HEK293 (cell line): Measurements from ENCODE around the gene PRKAR2B.

Experiments used
- CTCF ChIA-PET: fragments of 350-600 bp; formaldehyde crosslinking; extraction: SDS; loops from one replicate; lab custom pipeline; 2021; ENCODE audit warnings: antibody characterized with exemption; lab: Yijun Ruan, JAX
- POLR2A ChIA-PET: fragments of 300-600 bp; formaldehyde crosslinking; extraction: SDS; loops from one replicate; lab custom pipeline; 2020; ENCODE audit warnings: antibody characterized with exemption, inconsistent platforms; lab: Yijun Ruan, JAX
- H3K27ac ChIP-seq: fragments of 200-500 bp; sonication (Bioruptor generic); 2 replicates; pipeline ENCODE4 v1.5.1; 2014; ENCODE audit warnings: low read depth, low read length, control low read depth, inconsistent platforms; ENCODE audit errors: extremely low read depth
- H3K36me3 ChIP-seq, 2 experiments: fragments of 200-500 bp in 1 of 2; sonication (Bioruptor generic) in 1 of 2; 1 replicate in 1 of 2; 2 replicates in 1 of 2; pipeline ENCODE4 v1.5.1; 2014 to 2017; ENCODE audit warnings: inconsistent platforms in 2 of 2, low read length in 2 of 2; ENCODE audit not compliant: control insufficient read depth in 2 of 2, insufficient read depth in 1 of 2
- H3K4me1 ChIP-seq: fragments of 200-500 bp; sonication (Bioruptor generic); 2 replicates; pipeline ENCODE4 v1.5.1; 2014; ENCODE audit warnings: mild to moderate bottlenecking, low read length, inconsistent platforms; ENCODE audit not compliant: control insufficient read depth, insufficient read depth
- H3K4me3 ChIP-seq: 2 replicates; pipeline ENCODE4 v1.5.1; 2011; ENCODE audit warnings: low read depth, mild to moderate bottlenecking, control low read depth, low read length, moderate library complexity
- H3K9me3 ChIP-seq: fragments of 200-500 bp; sonication (Bioruptor generic); 2 replicates; pipeline ENCODE4 v1.5.1; 2014; ENCODE audit warnings: low read depth, low read length, inconsistent platforms; ENCODE audit not compliant: control insufficient read depth, insufficient read depth
- CTCF ChIP-seq: fragments of 450-650 bp; formaldehyde crosslinking; IDR thresholded peaks from 2 replicates; pipeline ENCODE4 v1.5.1; 2016; ENCODE audit warnings: missing biosample characterization, missing genetic modification characterization
- EGR2 ChIP-seq: fragments of 450-650 bp; formaldehyde crosslinking; IDR thresholded peaks from 2 replicates; pipeline ENCODE4 v1.5.1; 2016; ENCODE audit warnings: low read depth, missing biosample characterization, missing genetic modification characterization
- GFI1B ChIP-seq: fragments of 450-650 bp; formaldehyde crosslinking; IDR thresholded peaks from 2 replicates; pipeline ENCODE4 v1.5.1; 2016; ENCODE audit warnings: missing biosample characterization, missing genetic modification characterization
- IKZF3 ChIP-seq: fragments of 450-650 bp; IDR thresholded peaks from 2 replicates; pipeline ENCODE4 v1.5.0; 2018; ENCODE audit warnings: missing biosample characterization, mild to moderate bottlenecking, missing genetic modification characterization, moderate library complexity
- KLF10 ChIP-seq: fragments of 450-650 bp; IDR thresholded peaks from 2 replicates; pipeline ENCODE4 v1.5.1; 2018; ENCODE audit warnings: missing biosample characterization, mild to moderate bottlenecking, missing genetic modification characterization
- KLF16 ChIP-seq: fragments of 450-650 bp; formaldehyde crosslinking; IDR thresholded peaks from 2 replicates; pipeline ENCODE4 v1.5.1; 2017; ENCODE audit warnings: missing biosample characterization, missing genetic modification characterization
- KLF7 ChIP-seq: fragments of 450-650 bp; formaldehyde crosslinking; IDR thresholded peaks from 2 replicates; pipeline ENCODE4 v1.5.1; 2016; ENCODE audit warnings: missing biosample characterization, missing genetic modification characterization, borderline replicate concordance
- KLF9 ChIP-seq: fragments of 450-650 bp; formaldehyde crosslinking; IDR thresholded peaks from 2 replicates; pipeline ENCODE4 v1.5.1; 2016; ENCODE audit warnings: missing biosample characterization, missing genetic modification characterization, low read depth
- PRDM4 ChIP-seq: fragments of 450-650 bp; formaldehyde crosslinking; IDR thresholded peaks from 2 replicates; pipeline ENCODE4 v1.5.1; 2017; ENCODE audit warnings: missing biosample characterization, missing genetic modification characterization
- PRDM6 ChIP-seq: fragments of 450-650 bp; formaldehyde crosslinking; IDR thresholded peaks from 2 replicates; pipeline ENCODE4 v1.5.1; 2017; ENCODE audit warnings: missing biosample characterization, missing genetic modification characterization
- REPIN1 ChIP-seq: fragments of 450-650 bp; formaldehyde crosslinking; IDR thresholded peaks from 2 replicates; pipeline ENCODE4 v1.5.1; 2017; ENCODE audit warnings: missing biosample characterization, missing genetic modification characterization, low read depth
- SP2 ChIP-seq: fragments of 450-650 bp; formaldehyde crosslinking; IDR thresholded peaks from 2 replicates; pipeline ENCODE4 v1.5.1; 2016; ENCODE audit warnings: missing biosample characterization, missing genetic modification characterization
- ZEB2 ChIP-seq: fragments of 450-650 bp; formaldehyde crosslinking; IDR thresholded peaks from 2 replicates; pipeline ENCODE4 v1.5.1; 2016; ENCODE audit warnings: missing biosample characterization, missing genetic modification characterization
- ZFHX2 ChIP-seq: fragments of 450-650 bp; formaldehyde crosslinking; conservative IDR thresholded peaks from 2 replicates; pipeline ENCODE4 v1.5.1; 2016; ENCODE audit warnings: missing biosample characterization, missing genetic modification characterization
- ZFP69B ChIP-seq: fragments of 450-650 bp; formaldehyde crosslinking; IDR thresholded peaks from 2 replicates; pipeline ENCODE4 v1.5.1; 2016; ENCODE audit warnings: missing biosample characterization, missing genetic modification characterization
- ZIC2 ChIP-seq: fragments of 450-650 bp; formaldehyde crosslinking; IDR thresholded peaks from 2 replicates; pipeline ENCODE4 v1.5.1; 2016; ENCODE audit warnings: missing biosample characterization, missing genetic modification characterization
- ZNF10 ChIP-seq: fragments of 450-650 bp; formaldehyde crosslinking; IDR thresholded peaks from 2 replicates; pipeline ENCODE4 v1.5.1; 2017; ENCODE audit warnings: missing biosample characterization, missing genetic modification characterization
- ZNF146 ChIP-seq: fragments of 450-650 bp; formaldehyde crosslinking; IDR thresholded peaks from 2 replicates; pipeline ENCODE4 v1.5.1; 2016; ENCODE audit warnings: missing biosample characterization, missing genetic modification characterization
- ZNF24 ChIP-seq: fragments of 450-650 bp; formaldehyde crosslinking; IDR thresholded peaks from 2 replicates; pipeline ENCODE4 v1.5.1; 2016; ENCODE audit warnings: missing biosample characterization, missing genetic modification characterization
- ZNF26 ChIP-seq: fragments of 450-650 bp; formaldehyde crosslinking; IDR thresholded peaks from 2 replicates; pipeline ENCODE4 v1.5.1; 2016; ENCODE audit warnings: missing biosample characterization, missing genetic modification characterization
- ZNF292 ChIP-seq: fragments of 450-650 bp; formaldehyde crosslinking; IDR thresholded peaks from 2 replicates; pipeline ENCODE4 v1.5.1; 2016; ENCODE audit warnings: low read depth, missing biosample characterization, missing genetic modification characterization, borderline replicate concordance
- ZNF311 ChIP-seq: fragments of 450-650 bp; formaldehyde crosslinking; IDR thresholded peaks from 2 replicates; pipeline ENCODE4 v1.5.1; 2017; ENCODE audit warnings: missing biosample characterization, missing genetic modification characterization, borderline replicate concordance
- ZNF350 ChIP-seq: fragments of 450-650 bp; formaldehyde crosslinking; IDR thresholded peaks from 2 replicates; pipeline ENCODE4 v1.5.0; 2017; ENCODE audit warnings: missing biosample characterization, mild to moderate bottlenecking, missing genetic modification characterization
- ZNF449 ChIP-seq: fragments of 450-650 bp; formaldehyde crosslinking; IDR thresholded peaks from 2 replicates; pipeline ENCODE4 v1.5.1; 2017; ENCODE audit warnings: missing biosample characterization, mild to moderate bottlenecking, missing genetic modification characterization, moderate library complexity
- ZNF580 ChIP-seq: fragments of 450-650 bp; formaldehyde crosslinking; IDR thresholded peaks from 2 replicates; pipeline ENCODE4 v1.5.1; 2016; ENCODE audit warnings: missing biosample characterization, missing genetic modification characterization
- ZNF585B ChIP-seq: fragments of 450-650 bp; formaldehyde crosslinking; IDR thresholded peaks from 2 replicates; pipeline ENCODE4 v1.5.1; 2016; ENCODE audit warnings: missing biosample characterization, missing genetic modification characterization
- ZNF776 ChIP-seq: fragments of 450-650 bp; formaldehyde crosslinking; IDR thresholded peaks from 2 replicates; pipeline ENCODE4 v1.5.0; 2017; ENCODE audit warnings: missing biosample characterization, missing genetic modification characterization, borderline replicate concordance
- ZSCAN16 ChIP-seq: fragments of 450-650 bp; formaldehyde crosslinking; IDR thresholded peaks from 2 replicates; pipeline ENCODE4 v1.5.1; 2016; ENCODE audit warnings: missing biosample characterization, missing genetic modification characterization
- ZXDB ChIP-seq: fragments of 450-650 bp; formaldehyde crosslinking; IDR thresholded peaks from 2 replicates; pipeline ENCODE4 v1.5.1; 2016; ENCODE audit warnings: missing biosample characterization, missing genetic modification characterization

PRKAR2B gene

GRCh38 chr7:107118109-107118900 is 73.8 kb downstream of the PRKAR2B start:
- peaks cover 7% of the 10 kb centered on the region for H3K4me1 ChIP-seq
- POLR2A ChIA-PET, result no interaction called here
- CTCF ChIA-PET, result interaction anchor here (0.7 kb wide), 1 partner anchor 492 kb away, joined by 5 read pairs; no protein-coding TSS in a partner anchor
- H3K36me3 ChIP-seq, result no peaks in the 10 kb centered on the region
- H3K27ac ChIP-seq, result no peak overlapping the region
- H3K4me3 ChIP-seq, result no peak overlapping the region
- no peaks in the 10 kb centered on the region for H3K9me3 ChIP-seq
- TF ChIP-seq ZNF24 (tag by site-specific recombination) (peak; percentile 58; the same call in 1 of the 2 replicates), CTCF (tag by site-specific recombination) (no peak), ZFHX2 (peak; percentile 40), KLF10 (no peak), KLF16 (tag by site-specific recombination) (no peak), GFI1B (tag by site-specific recombination) (0 out of 2 replicates have a peak, but pooled peaks have one; percentile 17), ZFP69B (tag by site-specific recombination) (no peak), PRDM4 (peak; percentile 85), ZEB2 (tag by site-specific recombination) (no peak), PRDM6 (tag by site-specific recombination) (peak; percentile 43; the same call in 1 of the 2 replicates), REPIN1 (tag by site-specific recombination) (no peak), ZNF776 (no peak), ZSCAN16 (tag by site-specific recombination) (no peak), ZNF585B (tag by site-specific recombination) (no peak), ZNF146 (tag by site-specific recombination) (no peak), ZNF10 (tag by site-specific recombination) (no peak), SP2 (tag by site-specific recombination) (no peak), ZNF26 (tag by site-specific recombination) (no peak), ZNF449 (tag by site-specific recombination) (no peak), IKZF3 (tag by site-specific recombination) (no peak), EGR2 (0 out of 2 replicates have a peak, but pooled peaks have one; percentile 21), KLF7 (tag by site-specific recombination) (no peak), ZNF292 (tag by site-specific recombination) (no peak), ZNF311 (no peak), ZIC2 (tag by site-specific recombination) (0 out of 2 replicates have a peak, but pooled peaks have one; percentile 19), ZXDB (no peak), ZNF580 (no peak), ZNF350 (no peak), KLF9 (tag by site-specific recombination) (no peak)
